Stimulated activated naive CD8-positive, alpha-beta T cell treated with anti-CD3 and anti-CD28 coated beads, Interleukin-15, Interleukin-2, amounts not matched to agents 100 U/mL and 50 U/mL, for 24 hours (primary cell): ENCODE data around the gene JDP2.
A peak's percentile ranks its signal among the peaks of the same experiment; 100 is the strongest.

Source experiments
- ATAC-seq: fragments of 150-1000 bp; cut with Tn5 transposase; one replicate; pipeline ENCODE4 v1.10.0; 2021
- DNase-seq: peaks from one replicate; pipeline ENCODE4 v3.0.0; 2021

The JDP2 gene

GRCh38 chr14:75409316-75410205 lies 18.3 kb upstream of the JDP2 start:
- no peak for DNase-seq
- ATAC-seq: no peak

GRCh38 chr14:75411214-75411540 lies 16.6 kb upstream of the JDP2 start:
- DNase-seq: no peak
- no peak for ATAC-seq

- DNase-seq (no peak), ATAC-seq (no peak)
Observed at GRCh38 chr14:75413013-75413412, 14.8 kb upstream of the JDP2 start.

GRCh38 chr14:75417674-75418073 lies 10.1 kb upstream of the JDP2 start:
- ATAC-seq (no peak), DNase-seq (no peak)

GRCh38 chr14:75418850-75419768 lies 8.7 kb upstream of the JDP2 start:
- peak; percentile 94 for ATAC-seq
- peak; percentile 74 for DNase-seq

DNA sequence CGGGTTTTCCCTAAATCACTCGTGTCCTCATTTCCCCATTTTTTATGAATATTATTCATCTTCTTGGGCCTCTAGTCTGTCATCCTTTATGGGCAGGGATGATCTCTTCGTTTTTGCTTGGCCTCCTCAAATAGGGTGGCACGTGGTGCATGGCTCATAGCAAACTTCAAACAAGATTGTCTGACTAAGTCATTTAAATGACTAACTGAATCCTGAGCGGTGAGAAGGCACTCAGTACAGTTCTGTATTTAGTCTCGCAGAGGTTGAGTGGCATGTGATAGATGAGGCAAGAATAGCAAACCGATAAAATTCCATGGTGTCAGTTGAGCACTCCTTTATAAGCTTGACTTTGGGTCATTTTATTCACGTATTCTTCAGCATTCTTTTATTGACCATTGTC lies 5.7 kb upstream of the JDP2 start:
- ATAC-seq (peak; percentile 60), DNase-seq (no peak)

DNA sequence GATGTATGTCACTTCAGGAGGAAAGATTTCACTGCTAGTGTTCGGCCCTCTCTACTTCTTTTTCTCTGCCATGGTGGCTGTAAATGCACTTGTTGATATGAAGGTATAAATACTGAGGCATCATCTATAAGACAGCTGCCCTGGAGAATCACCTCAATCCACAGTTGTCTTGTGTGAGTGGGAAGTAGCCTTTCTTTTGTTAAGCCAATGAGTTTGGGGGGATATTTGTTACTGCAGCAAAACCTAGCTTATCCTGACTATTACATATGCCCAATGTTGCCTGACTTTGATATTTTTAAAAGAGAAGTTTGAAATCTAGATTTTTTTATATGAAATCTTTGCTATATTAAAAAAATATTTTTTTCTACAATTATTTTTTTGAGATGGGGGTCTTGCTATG lies 3.3 kb upstream of the JDP2 start:
- ATAC-seq (no peak), DNase-seq (no peak)

GRCh38 chr14:75425446-75425845 lies 2.4 kb upstream of the JDP2 start:
- no peak for DNase-seq

DNA sequence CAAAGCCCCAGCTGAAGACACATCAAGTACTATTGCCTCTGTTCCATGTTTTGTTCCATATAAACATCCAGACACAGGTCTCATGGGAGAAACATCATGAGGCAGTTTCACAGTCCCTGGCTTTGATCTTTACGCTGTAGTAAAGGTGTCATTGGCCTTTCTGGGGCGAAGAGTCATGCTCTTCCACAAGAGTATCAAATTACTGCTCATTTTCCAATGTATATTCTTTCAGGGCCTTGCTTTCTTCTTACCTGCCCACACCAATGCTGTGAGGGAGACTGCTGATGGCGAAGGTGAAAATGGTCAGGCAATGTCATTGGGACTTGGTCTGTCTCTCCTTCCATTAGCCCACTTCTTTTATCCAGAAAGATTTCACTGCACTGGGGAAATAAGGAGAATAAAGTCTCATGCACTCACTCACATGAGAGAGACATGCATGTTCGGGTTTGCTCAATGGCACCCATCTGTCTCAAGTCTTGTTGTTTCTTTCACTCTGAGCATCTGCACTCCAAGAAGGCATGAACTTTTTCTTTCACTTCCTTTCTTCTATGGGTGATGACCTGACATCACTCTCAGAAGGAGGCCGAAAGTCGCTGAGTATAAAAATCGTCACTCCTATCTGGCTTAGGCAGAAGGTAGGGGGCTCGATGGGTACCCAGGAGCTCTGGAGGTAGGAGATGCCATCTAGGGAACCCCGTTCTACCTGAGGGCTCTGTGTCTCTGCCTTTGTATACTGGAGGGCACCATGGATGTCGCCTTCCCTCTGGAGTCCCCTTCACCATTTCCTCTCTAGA lies 1.3 kb upstream of the JDP2 start:
- no peak for ATAC-seq
- DNase-seq: no peak

More at GRCh38 chr14:75425446-75425845, 2.4 kb upstream of the JDP2 start:
- no peak for ATAC-seq

- ATAC-seq (no peak), DNase-seq (no peak)
Observed at GRCh38 chr14:75427126-75427481, 718 bp upstream of the JDP2 start.

DNA sequence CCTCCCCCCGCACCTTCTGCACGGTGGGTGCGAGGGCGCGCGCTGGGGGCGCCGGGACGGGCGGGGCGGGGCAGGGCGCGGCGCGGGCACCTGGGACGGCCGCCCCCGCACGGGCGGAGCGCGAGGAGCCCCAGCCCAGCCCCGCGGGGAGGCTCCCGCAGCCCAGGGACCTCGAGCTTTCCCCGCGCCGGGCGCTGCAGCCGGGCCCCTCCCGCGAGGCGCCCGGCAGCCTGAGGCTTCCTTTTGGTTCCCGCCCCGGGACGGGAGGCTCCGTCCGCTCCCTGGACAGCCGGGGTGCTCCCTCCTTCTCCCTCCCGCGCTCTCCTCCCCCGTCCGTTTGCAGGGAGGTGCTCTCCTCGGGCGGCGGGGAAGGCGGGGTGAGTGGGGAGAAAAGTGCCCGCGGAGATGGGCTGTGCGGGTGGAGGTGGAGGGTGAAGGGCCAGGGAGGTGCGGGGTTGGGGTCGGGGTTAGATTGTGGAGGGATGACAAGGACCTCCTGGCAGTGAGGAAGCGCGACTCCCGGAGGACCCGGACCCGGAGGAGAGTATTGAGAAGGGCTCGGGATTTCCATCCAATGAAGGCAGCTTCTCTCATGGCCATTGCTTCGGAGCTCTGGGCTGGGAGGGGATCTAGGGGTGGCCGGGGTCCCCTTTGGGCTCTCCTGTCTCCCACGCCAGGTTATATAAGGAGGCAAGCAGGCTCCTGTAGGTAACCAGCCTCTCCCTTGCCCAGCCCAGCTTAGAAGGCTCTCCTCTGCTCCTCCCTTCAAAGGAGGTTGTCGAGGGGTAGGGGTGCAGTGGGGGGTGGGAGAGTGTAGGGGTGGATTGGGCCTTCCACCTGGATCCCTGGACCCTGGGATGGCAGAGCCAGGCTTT lies 645 bp downstream of the JDP2 start:
- peak; percentile 25 for DNase-seq
- ATAC-seq: peak; percentile 29

DNA sequence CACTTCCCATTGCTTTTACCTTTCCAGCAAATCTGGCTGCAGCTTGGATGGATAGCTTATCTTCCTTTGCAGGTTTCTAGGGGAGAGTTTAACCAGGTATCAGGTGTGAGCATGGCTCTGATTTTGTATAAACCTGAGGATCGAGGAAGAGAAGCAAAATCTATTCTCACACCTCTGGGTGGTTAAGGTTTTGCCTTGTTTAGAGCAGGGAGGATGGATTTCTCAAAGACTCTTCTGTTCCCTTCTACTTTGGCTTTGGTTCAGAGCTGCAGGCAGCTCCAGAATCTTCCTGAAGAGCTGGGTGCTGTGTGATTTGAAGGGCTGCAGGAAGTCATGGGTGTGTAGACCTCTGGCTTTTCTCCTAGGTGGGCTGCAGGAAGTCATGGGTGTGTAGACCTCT lies 1.7 kb downstream of the JDP2 start:
- DNase-seq (no peak), ATAC-seq (no peak)

DNA sequence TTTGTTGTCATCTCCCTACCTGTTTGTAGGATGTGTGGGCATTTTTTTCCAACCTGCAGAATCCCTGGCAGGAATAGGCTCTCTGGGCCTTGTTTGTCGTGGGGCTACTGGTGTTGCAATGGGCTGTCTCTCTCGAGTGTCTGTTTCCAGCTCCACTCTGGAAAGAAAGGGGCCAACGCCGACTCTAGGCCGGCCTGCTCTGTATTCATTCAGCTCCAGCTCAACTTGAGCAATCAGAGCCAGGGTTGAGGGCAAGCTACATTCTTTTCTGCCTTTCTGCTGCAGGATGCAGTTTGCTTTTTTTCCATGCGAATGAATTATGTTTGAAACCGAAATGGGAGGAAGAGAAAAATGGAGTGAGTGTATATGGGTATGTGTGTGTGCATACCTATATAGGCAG lies 2.3 kb downstream of the JDP2 start:
- DNase-seq: no peak
- ATAC-seq: no peak

DNA sequence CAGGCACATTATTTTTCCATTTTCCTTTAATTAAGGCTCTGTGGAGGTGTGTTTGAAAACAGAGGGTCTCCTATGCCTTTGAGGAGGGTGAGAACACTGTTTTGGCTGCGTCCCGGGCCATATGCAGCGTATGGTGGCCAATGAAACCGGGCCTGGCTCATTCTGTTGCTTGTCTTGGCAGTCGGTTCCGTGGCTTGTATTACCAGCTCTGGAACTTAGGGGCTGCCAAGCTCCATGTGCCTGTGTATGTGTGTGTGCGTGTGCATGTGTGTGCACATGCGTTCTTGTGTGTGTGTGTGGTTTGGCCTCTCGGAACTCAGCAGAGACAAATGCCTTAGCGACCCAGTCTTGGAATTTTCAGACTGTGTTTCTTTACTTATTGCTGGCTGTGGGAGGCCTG lies 2.7 kb downstream of the JDP2 start:
- no peak for ATAC-seq
- no peak for DNase-seq

GRCh38 chr14:75430976-75431375 lies 3.2 kb downstream of the JDP2 start:
- no peak for DNase-seq
- ATAC-seq: no peak

DNA sequence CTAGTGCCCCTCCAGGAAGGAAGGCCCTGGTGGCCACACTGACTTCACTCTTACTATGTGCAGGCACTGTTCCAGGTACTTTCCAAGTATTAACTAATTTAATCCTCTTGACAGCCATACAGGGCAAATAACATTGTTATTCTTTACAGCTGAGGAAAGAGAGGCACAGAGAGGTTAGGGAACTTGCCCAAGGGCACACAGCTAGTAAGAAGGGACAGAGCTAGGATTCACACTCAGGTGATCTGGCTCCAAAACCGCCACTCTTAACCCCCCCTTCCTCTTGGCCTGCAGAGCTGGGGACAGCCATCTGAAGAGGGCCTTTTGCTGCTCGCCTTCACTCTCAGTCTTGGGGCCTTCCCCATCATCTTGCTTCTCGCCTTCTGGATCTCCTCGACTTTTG lies 4.0 kb downstream of the JDP2 start:
- no peak for DNase-seq
- no peak for ATAC-seq

DNA sequence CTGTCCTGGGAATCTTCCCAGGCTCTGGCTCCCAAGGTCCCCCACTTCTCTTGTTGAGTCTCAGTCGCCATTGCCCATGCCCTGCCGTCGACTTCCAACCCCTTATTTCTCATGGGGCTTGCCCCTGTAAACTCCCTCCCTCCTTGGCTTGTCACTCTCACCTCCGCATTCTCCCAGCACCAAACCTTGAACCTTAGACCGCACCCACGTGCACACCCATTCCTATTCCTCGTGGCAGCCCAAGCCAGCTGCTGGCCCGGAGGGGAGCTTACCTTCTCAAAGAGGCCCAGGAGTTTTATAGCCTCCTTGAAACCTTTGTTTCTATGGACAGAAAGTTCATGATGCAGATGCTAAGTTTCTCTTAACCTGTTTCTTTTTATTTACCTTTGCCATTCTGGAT lies 4.6 kb downstream of the JDP2 start:
- ATAC-seq (no peak), DNase-seq (no peak)

DNA sequence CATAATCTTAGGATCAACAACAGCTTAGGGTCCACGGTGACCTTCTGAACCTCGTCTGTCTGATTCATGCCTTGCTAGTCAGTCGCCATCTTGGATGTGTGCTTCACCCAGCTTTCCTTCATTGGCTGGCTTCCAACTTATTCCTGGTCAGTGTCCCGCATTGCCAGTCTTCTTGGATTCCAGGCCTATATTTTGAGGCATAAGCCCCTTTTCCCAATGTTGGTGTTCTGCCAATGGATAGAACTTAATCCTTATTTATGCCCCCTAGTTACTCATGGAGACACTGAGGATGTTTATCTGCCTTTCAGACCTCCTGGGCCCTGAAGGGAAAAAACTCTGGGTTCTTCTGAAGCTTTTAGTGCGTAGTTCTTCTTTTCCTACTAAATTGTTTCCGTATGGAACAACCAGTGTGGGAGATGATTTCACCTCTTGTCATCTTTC lies 5.8 kb downstream of the JDP2 start:
- no peak for DNase-seq

GRCh38 chr14:75434138-75434889 lies 6.5 kb downstream of the JDP2 start:
- ATAC-seq (no peak), DNase-seq (no peak)

More for the DNA sequence above, 5.8 kb downstream of the JDP2 start:
- ATAC-seq: no peak

- no peak for ATAC-seq
Observed at GRCh38 chr14:75434890-75435248, 7.0 kb downstream of the JDP2 start.

DNA sequence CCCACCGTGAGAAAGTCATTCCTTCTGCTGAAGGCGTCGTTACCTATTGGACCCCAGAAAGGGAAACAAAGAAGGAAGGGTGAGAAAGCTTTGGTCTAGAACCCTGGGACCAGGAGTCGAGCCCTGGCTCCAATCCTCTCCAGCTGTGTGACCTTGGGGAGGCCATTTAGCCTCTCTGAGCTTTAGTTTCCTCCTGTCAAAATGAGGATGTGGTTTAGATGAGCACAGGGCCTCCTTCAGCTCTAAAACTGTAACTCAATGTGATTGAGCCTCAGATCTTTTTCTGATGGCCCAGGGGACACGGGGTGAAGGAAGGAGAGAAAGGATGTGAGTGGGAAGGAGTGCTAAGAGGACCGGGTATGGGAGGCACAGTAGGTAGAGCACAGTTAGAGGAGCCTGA lies 7.7 kb downstream of the JDP2 start:
- DNase-seq (no peak), ATAC-seq (no peak)

More at GRCh38 chr14:75434890-75435248, 7.0 kb downstream of the JDP2 start:
- DNase-seq: no peak
